Measurements from ENCODE around the gene PNRC2. TPM values are rescaled to one million over a fixed set of nuclear protein-coding genes. Genes with fewer than 3 reads are reported as not detected.
A peak's percentile ranks its signal among the peaks of the same experiment; 100 is the strongest.

Gene PNRC2
- total and polyA plus RNA-seq, 10 of the 15 experiments (the other 5 are each of a cell fraction or from before 2014, with no cell fraction given) = 106 to 205 (median 163) TPM

DNA sequence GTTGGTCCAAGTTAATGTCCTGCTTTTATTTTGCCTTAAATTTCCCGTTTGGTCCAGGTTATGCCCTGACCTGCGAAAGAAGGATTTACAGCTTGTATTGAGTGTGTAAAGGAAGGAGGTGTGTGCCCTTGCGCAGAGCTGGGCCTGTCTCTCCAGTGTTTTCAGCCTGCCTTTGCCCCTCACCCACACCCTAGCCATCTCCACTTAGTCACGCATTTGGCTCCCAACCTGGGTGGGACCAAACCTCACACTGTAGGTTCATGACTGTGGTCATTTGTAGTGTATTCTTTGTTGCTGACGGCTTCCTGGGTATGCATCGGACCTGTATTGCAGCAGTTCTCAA, 21.1 kb downstream of the PNRC2 start (continued):
- TF ChIP-seq REST (IDR thresholded peaks at IDR 0.05; ENCODE audit: low read depth, low read length) (no peak), POLR2AphosphoS5 (IDR thresholded peaks at IDR 0.05; ENCODE audit: low read length) (no peak), IRF4 (IDR thresholded peaks at IDR 0.05; ENCODE audit: low read depth, low read length) (no peak), ATF3 (IDR thresholded peaks at IDR 0.05; ENCODE audit: borderline replicate concordance, extremely low read depth, low read depth, low read length) (no peak), HDAC2 (IDR thresholded peaks at IDR 0.05) (no peak), RB1 (IDR thresholded peaks at IDR 0.05; ENCODE audit: borderline replicate concordance) (no peak), KLF5 (IDR thresholded peaks at IDR 0.05; ENCODE audit: partially characterized antibody) (no peak), PAX8 (IDR thresholded peaks at IDR 0.05) (0 out of 2 replicates have a peak, but pooled peaks have one; percentile 30), ZNF687 (IDR thresholded peaks at IDR 0.05) (peak; percentile 57; the same call in 1 of the 2 replicates), BMI1 (IDR thresholded peaks at IDR 0.05; ENCODE audit: borderline replicate concordance) (no peak), HDGF (IDR thresholded peaks at IDR 0.05) (no peak), HSF1 (IDR thresholded peaks at IDR 0.05; ENCODE audit: low read depth, low read length) (no peak), NFXL1 (IDR thresholded peaks at IDR 0.05; ENCODE audit: borderline replicate concordance) (no peak), LARP7 (IDR thresholded peaks at IDR 0.05) (peak; percentile 41; the same call in 1 of the 2 replicates), IKZF2 (IDR thresholded peaks at IDR 0.05) (peak; percentile 51 to 61; a peak in 3 of 4 replicates), ETV6 (conservative IDR thresholded peaks at IDR 0.05 in 1 of 2, IDR thresholded peaks at IDR 0.05 in 1 of 2; ENCODE audit: borderline replicate concordance in 1 of 2, low read depth in 1 of 2) (peak in 1 of 2 experiments; percentile 52; a peak in 1 of 4 replicates), YBX1 (IDR thresholded peaks at IDR 0.05) (no peak), MTA2 (IDR thresholded peaks at IDR 0.05; ENCODE audit: low read depth) (no peak), SUPT20H (IDR thresholded peaks at IDR 0.05; ENCODE audit: borderline replicate concordance, control insufficient read depth, low read depth, low read length) (no peak), BRCA1 (IDR thresholded peaks at IDR 0.05; ENCODE audit: low read depth, low read length) (no peak), NR2C1 (IDR thresholded peaks at IDR 0.05) (no peak)
- TF ChIP-seq, protein P1, sequence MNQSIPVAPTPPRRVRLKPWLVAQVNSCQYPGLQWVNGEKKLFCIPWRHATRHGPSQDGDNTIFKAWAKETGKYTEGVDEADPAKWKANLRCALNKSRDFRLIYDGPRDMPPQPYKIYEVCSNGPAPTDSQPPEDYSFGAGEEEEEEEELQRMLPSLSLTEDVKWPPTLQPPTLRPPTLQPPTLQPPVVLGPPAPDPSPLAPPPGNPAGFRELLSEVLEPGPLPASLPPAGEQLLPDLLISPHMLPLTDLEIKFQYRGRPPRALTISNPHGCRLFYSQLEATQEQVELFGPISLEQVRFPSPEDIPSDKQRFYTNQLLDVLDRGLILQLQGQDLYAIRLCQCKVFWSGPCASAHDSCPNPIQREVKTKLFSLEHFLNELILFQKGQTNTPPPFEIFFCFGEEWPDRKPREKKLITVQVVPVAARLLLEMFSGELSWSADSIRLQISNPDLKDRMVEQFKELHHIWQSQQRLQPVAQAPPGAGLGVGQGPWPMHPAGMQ (IDR thresholded peaks at IDR 0.05; ENCODE audit: borderline replicate concordance) = no peak
